ENCODE results near the gene ITGA4. TPM values are rescaled to one million over a fixed set of nuclear protein-coding genes. Genes with fewer than 3 reads are reported as not detected.

ITGA4 gene
- total RNA-seq, 1 donor from 2014 or later: 106 TPM

GRCh38 chr2:181464966-181465365 lies 7.8 kb downstream of the ITGA4 start:
- peaks cover 63% of the 10 kb centered on the region for H3K4me1 Mint-ChIP-seq
- no peak for DNase-seq
- intact Hi-C loops (cut with micrococcal nuclease): loop anchor here (5.0 kb wide), 1 partner anchor 427 kb away; the partner anchor contains the start of gene ITPRID2
- H3K36me3 Mint-ChIP-seq (ENCODE audit: low read depth): peaks cover 48% of the 10 kb centered on the region
- H3K27ac Mint-ChIP-seq: peak overlapping the region; percentile 68
- peaks cover 3% of the 10 kb centered on the region for H3K9me3 Mint-ChIP-seq
- peak overlapping the region; percentile 46 for H3K4me3 Mint-ChIP-seq
- no peaks in the 10 kb centered on the region for H3K27me3 Mint-ChIP-seq

GRCh38 chr2:181465676-181466375 lies 8.6 kb downstream of the ITGA4 start:
- Mint-ChIP-seq H3K27me3 (no peaks in the 10 kb centered on the region), H3K9me3 (peaks cover 3% of the 10 kb centered on the region), H3K27ac (peak overlapping the region; percentile 34), H3K4me3 (peak overlapping the region; percentile 46), H3K36me3 (ENCODE audit: low read depth) (peaks cover 53% of the 10 kb centered on the region), H3K4me1 (peaks cover 67% of the 10 kb centered on the region)
- DNase-seq: no peak
- intact Hi-C loops (cut with micrococcal nuclease): loop anchor here (1.0 kb wide), 2 partner anchors 8 to 362 kb away; no protein-coding TSS in a partner anchor

- Mint-ChIP-seq H3K27me3 (no peaks in the 10 kb centered on the region), H3K27ac (peak overlapping the region; percentile 71), H3K9me3 (peaks cover 3% of the 10 kb centered on the region), H3K4me3 (peak overlapping the region; percentile 32), H3K4me1 (peaks cover 72% of the 10 kb centered on the region), H3K36me3 (ENCODE audit: low read depth) (peaks cover 56% of the 10 kb centered on the region)
- intact Hi-C loops (cut with micrococcal nuclease): loop anchor here (1.0 kb wide), 2 partner anchors 9 to 363 kb away; no protein-coding TSS in a partner anchor
- DNase-seq: peak; percentile 92
Measured at GRCh38 chr2:181466661-181467576, 9.7 kb downstream of the ITGA4 start.

GRCh38 chr2:181467966-181468707 lies 11.0 kb downstream of the ITGA4 start:
- DNase-seq: peak; percentile 58
- peaks cover 3% of the 10 kb centered on the region for H3K9me3 Mint-ChIP-seq
- peaks cover 59% of the 10 kb centered on the region for H3K36me3 Mint-ChIP-seq (ENCODE audit: low read depth)
- peak overlapping the region; percentile 90 for H3K27ac Mint-ChIP-seq
- intact Hi-C loops (cut with micrococcal nuclease): loop anchor here (2.0 kb wide), 1 partner anchor 13 kb away; no protein-coding TSS in a partner anchor
- H3K27me3 Mint-ChIP-seq: no peaks in the 10 kb centered on the region
- peaks cover 72% of the 10 kb centered on the region for H3K4me1 Mint-ChIP-seq
- H3K4me3 Mint-ChIP-seq: peak overlapping the region; percentile 32

GRCh38 chr2:181468811-181469210 lies 11.6 kb downstream of the ITGA4 start:
- peaks cover 72% of the 10 kb centered on the region for H3K4me1 Mint-ChIP-seq
- peaks cover 59% of the 10 kb centered on the region for H3K36me3 Mint-ChIP-seq (ENCODE audit: low read depth)
- no peak for DNase-seq
- H3K9me3 Mint-ChIP-seq: peaks cover 3% of the 10 kb centered on the region
- H3K4me3 Mint-ChIP-seq: peak overlapping the region; percentile 58
- H3K27me3 Mint-ChIP-seq: no peaks in the 10 kb centered on the region
- intact Hi-C loops (cut with micrococcal nuclease): loop anchor here (2.0 kb wide), 1 partner anchor 14 kb away; no protein-coding TSS in a partner anchor
- H3K27ac Mint-ChIP-seq: peak overlapping the region; percentile 90

GRCh38 chr2:181471226-181471625 lies 14.0 kb downstream of the ITGA4 start:
- Mint-ChIP-seq H3K27me3 (no peaks in the 10 kb centered on the region), H3K9me3 (peaks cover 3% of the 10 kb centered on the region), H3K4me3 (peak overlapping the region; percentile 72), H3K27ac (peak overlapping the region; percentile 86), H3K4me1 (peaks cover 67% of the 10 kb centered on the region), H3K36me3 (ENCODE audit: low read depth) (peaks cover 62% of the 10 kb centered on the region)
- intact Hi-C loops (cut with micrococcal nuclease): no loop called here
- no peak for DNase-seq

- peak overlapping the region; percentile 56 for H3K4me3 Mint-ChIP-seq
- H3K36me3 Mint-ChIP-seq (ENCODE audit: low read depth): peaks cover 67% of the 10 kb centered on the region
- intact Hi-C loops (cut with micrococcal nuclease): no loop called here
- peaks cover 71% of the 10 kb centered on the region for H3K4me1 Mint-ChIP-seq
- no peaks in the 10 kb centered on the region for H3K27me3 Mint-ChIP-seq
- DNase-seq: peak; percentile 57
- peak overlapping the region; percentile 61 for H3K27ac Mint-ChIP-seq
- H3K9me3 Mint-ChIP-seq: peaks cover 8% of the 10 kb centered on the region
Measured at GRCh38 chr2:181471783-181472182, 14.6 kb downstream of the ITGA4 start.

- H3K27ac Mint-ChIP-seq: peak overlapping the region; percentile 88
- H3K27me3 Mint-ChIP-seq: no peaks in the 10 kb centered on the region
- peaks cover 68% of the 10 kb centered on the region for H3K4me1 Mint-ChIP-seq
- intact Hi-C loops (cut with micrococcal nuclease): no loop called here
- H3K36me3 Mint-ChIP-seq (ENCODE audit: low read depth): peaks cover 77% of the 10 kb centered on the region
- peaks cover 14% of the 10 kb centered on the region for H3K9me3 Mint-ChIP-seq
- DNase-seq: no peak
- H3K4me3 Mint-ChIP-seq: peak overlapping the region; percentile 58
Measured at GRCh38 chr2:181472990-181473389, 15.8 kb downstream of the ITGA4 start.

GRCh38 chr2:181474222-181474881 lies 17.2 kb downstream of the ITGA4 start:
- H3K27ac Mint-ChIP-seq: no peak overlapping the region
- no peak for DNase-seq
- H3K36me3 Mint-ChIP-seq (ENCODE audit: low read depth): peaks cover 72% of the 10 kb centered on the region
- no peak overlapping the region for H3K4me3 Mint-ChIP-seq
- H3K4me1 Mint-ChIP-seq: peaks cover 60% of the 10 kb centered on the region
- H3K27me3 Mint-ChIP-seq: no peaks in the 10 kb centered on the region
- H3K9me3 Mint-ChIP-seq: peaks cover 11% of the 10 kb centered on the region
- intact Hi-C loops (cut with micrococcal nuclease): no loop called here

GRCh38 chr2:181483211-181483610 lies 26.0 kb downstream of the ITGA4 start:
- H3K27me3 Mint-ChIP-seq: no peaks in the 10 kb centered on the region
- H3K9me3 Mint-ChIP-seq: no peaks in the 10 kb centered on the region
- H3K4me3 Mint-ChIP-seq: no peak overlapping the region
- peaks cover 13% of the 10 kb centered on the region for H3K4me1 Mint-ChIP-seq
- peaks cover 69% of the 10 kb centered on the region for H3K36me3 Mint-ChIP-seq (ENCODE audit: low read depth)
- no peak for DNase-seq
- H3K27ac Mint-ChIP-seq: no peak overlapping the region
- intact Hi-C loops (cut with micrococcal nuclease): no loop called here

GRCh38 chr2:181483876-181484275 lies 26.7 kb downstream of the ITGA4 start:
- H3K4me3 Mint-ChIP-seq: no peak overlapping the region
- no peaks in the 10 kb centered on the region for H3K9me3 Mint-ChIP-seq
- H3K27ac Mint-ChIP-seq: peak overlapping the region; percentile 51
- peaks cover 70% of the 10 kb centered on the region for H3K36me3 Mint-ChIP-seq (ENCODE audit: low read depth)
- no peak for DNase-seq
- intact Hi-C loops (cut with micrococcal nuclease): no loop called here
- H3K27me3 Mint-ChIP-seq: no peaks in the 10 kb centered on the region
- H3K4me1 Mint-ChIP-seq: peaks cover 15% of the 10 kb centered on the region

- no peak for DNase-seq
- no peaks in the 10 kb centered on the region for H3K27me3 Mint-ChIP-seq
- peaks cover 15% of the 10 kb centered on the region for H3K4me1 Mint-ChIP-seq
- peaks cover 72% of the 10 kb centered on the region for H3K36me3 Mint-ChIP-seq (ENCODE audit: low read depth)
- intact Hi-C loops (cut with micrococcal nuclease): loop anchor here (5.0 kb wide), 1 partner anchor 37 kb away; no protein-coding TSS in a partner anchor
- H3K4me3 Mint-ChIP-seq: no peak overlapping the region
- H3K27ac Mint-ChIP-seq: no peak overlapping the region
- no peaks in the 10 kb centered on the region for H3K9me3 Mint-ChIP-seq
Measured at GRCh38 chr2:181484851-181485637, 27.9 kb downstream of the ITGA4 start.

Measured in activated CD4-positive, alpha-beta T cell treated with anti-CD3 and anti-CD28 coated beads, Interleukin-2, amount 10 ng/mL, durations not matched to agents 24 days and 14 days (primary cell).